SK-N-SH treated with all-trans-retinoic acid at 6 μM for 48 hours (cell line): Measurements from ENCODE around the gene DNASE1L2.

ENCODE experiments used
- ARNTL ChIP-seq: fragments of 450-650 bp; formaldehyde crosslinking; IDR thresholded peaks from 2 replicates; pipeline ENCODE4 v1.5.0; 2020; ENCODE audit warnings: low read depth, mild to moderate bottlenecking, moderate library complexity, borderline replicate concordance
- BACH2 ChIP-seq: fragments of 250-450 bp; sonication (Bioruptor Pico); IDR thresholded peaks from 2 replicates; pipeline ENCODE4 v1.9.0; 2021; ENCODE audit warnings: mild to moderate bottlenecking, borderline replicate concordance
- ESRRG ChIP-seq: fragments of 250-450 bp; sonication (Bioruptor Pico); IDR thresholded peaks from 2 replicates; pipeline ENCODE4 v1.6.1; 2021; ENCODE audit warnings: mild to moderate bottlenecking
- GLIS3 ChIP-seq: fragments of 250-450 bp; sonication (Bioruptor Pico); IDR thresholded peaks from 2 replicates; pipeline ENCODE4 v1.5.0; 2020; ENCODE audit warnings: mild to moderate bottlenecking, moderate library complexity
- ISL1 ChIP-seq: fragments of 250-450 bp; sonication (Bioruptor Pico); IDR thresholded peaks from 2 replicates; pipeline ENCODE4 v2.1.2; 2022; ENCODE audit warnings: mild to moderate bottlenecking, moderate library complexity
- PATZ1 ChIP-seq: fragments of 250-450 bp; sonication (Bioruptor Pico); IDR thresholded peaks from 2 replicates; pipeline ENCODE4 v1.8.0; 2020; ENCODE audit warnings: mild to moderate bottlenecking, moderate library complexity, borderline replicate concordance
- RARB ChIP-seq: fragments of 250-450 bp; sonication (Bioruptor Pico); IDR thresholded peaks from 2 replicates; pipeline ENCODE4 v1.8.0; 2021; ENCODE audit warnings: mild to moderate bottlenecking, moderate library complexity
- SNAI2 ChIP-seq: fragments of 250-450 bp; sonication (Bioruptor Pico); IDR thresholded peaks from 2 replicates; pipeline ENCODE4 v1.5.0; 2020; ENCODE audit warnings: mild to moderate bottlenecking, moderate library complexity
- ZFP30 ChIP-seq: fragments of 450-650 bp; formaldehyde crosslinking; IDR thresholded peaks from 2 replicates; pipeline ENCODE4 v1.5.0; 2022; ENCODE audit warnings: mild to moderate bottlenecking, moderate library complexity
- ZNF565 ChIP-seq: fragments of 450-650 bp; formaldehyde crosslinking; conservative IDR thresholded peaks from 2 replicates; pipeline ENCODE4 v1.5.0; 2020; ENCODE audit warnings: low read depth, mild to moderate bottlenecking, moderate library complexity
- ZNF70 ChIP-seq: fragments of 450-650 bp; formaldehyde crosslinking; IDR thresholded peaks from 2 replicates; pipeline ENCODE4 v1.5.0; 2020; ENCODE audit warnings: mild to moderate bottlenecking, moderate library complexity
- TF ChIP-seq, protein P1 (sequence below): fragments of 250-450 bp; sonication (Bioruptor Pico); IDR thresholded peaks from 2 replicates; pipeline ENCODE4 v1.5.1; 2020; ENCODE audit warnings: low read depth, mild to moderate bottlenecking, moderate library complexity
- TF ChIP-seq, protein P2 (sequence below): fragments of 250-450 bp; sonication (Bioruptor Pico); IDR thresholded peaks from 2 replicates; pipeline ENCODE4 v1.8.0; 2021; ENCODE audit warnings: low read depth, mild to moderate bottlenecking, moderate library complexity, borderline replicate concordance

DNA sequence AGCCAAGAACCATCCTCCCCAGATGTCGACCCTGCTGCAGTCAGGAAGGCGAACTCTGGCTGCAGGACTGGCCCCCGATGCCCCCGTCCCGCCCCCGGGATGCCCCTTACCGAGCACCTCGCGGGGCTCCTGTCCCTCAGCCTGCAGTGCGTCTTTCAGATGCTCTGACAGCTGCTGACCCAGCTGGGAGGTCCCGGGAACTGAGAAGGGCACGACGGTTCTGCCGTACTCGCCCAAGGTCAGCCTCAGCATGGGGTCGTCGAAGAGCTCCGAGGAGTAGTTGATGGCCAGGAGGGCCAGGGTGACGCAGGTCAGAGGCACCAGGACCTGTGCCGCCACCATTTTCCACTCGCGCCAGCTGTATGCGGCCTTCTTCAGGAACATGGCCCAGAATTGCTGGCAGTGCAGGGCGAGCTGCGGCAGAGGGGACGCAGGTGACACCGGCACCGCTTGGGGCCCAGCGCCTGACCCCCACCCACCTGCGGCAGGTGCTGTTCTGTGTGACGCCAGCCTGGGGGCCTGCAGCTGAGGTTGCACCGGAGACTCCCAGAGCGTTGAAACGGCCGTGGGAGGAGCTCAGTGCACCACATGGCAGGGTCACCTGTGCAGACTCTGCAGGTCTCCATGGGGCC, 51.8 kb downstream of the DNASE1L2 start:
- no peak for TF ChIP-seq ZNF70 (CRISPR knock-in tag)
- TF ChIP-seq ESRRG (CRISPR knock-in tag) = no peak
- TF ChIP-seq, protein P1, sequence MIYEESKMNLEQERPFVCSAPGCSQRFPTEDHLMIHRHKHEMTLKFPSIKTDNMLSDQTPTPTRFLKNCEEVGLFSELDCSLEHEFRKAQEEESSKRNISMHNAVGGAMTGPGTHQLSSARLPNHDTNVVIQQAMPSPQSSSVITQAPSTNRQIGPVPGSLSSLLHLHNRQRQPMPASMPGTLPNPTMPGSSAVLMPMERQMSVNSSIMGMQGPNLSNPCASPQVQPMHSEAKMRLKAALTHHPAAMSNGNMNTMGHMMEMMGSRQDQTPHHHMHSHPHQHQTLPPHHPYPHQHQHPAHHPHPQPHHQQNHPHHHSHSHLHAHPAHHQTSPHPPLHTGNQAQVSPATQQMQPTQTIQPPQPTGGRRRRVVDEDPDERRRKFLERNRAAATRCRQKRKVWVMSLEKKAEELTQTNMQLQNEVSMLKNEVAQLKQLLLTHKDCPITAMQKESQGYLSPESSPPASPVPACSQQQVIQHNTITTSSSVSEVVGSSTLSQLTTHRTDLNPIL (CRISPR knock-in tag) = no peak
- no peak for TF ChIP-seq SNAI2 (CRISPR knock-in tag)
- no peak for TF ChIP-seq BACH2 (CRISPR knock-in tag)
- no peak for TF ChIP-seq RARB (CRISPR knock-in tag)
- TF ChIP-seq GLIS3 (CRISPR knock-in tag) = no peak
- TF ChIP-seq, protein P2, sequence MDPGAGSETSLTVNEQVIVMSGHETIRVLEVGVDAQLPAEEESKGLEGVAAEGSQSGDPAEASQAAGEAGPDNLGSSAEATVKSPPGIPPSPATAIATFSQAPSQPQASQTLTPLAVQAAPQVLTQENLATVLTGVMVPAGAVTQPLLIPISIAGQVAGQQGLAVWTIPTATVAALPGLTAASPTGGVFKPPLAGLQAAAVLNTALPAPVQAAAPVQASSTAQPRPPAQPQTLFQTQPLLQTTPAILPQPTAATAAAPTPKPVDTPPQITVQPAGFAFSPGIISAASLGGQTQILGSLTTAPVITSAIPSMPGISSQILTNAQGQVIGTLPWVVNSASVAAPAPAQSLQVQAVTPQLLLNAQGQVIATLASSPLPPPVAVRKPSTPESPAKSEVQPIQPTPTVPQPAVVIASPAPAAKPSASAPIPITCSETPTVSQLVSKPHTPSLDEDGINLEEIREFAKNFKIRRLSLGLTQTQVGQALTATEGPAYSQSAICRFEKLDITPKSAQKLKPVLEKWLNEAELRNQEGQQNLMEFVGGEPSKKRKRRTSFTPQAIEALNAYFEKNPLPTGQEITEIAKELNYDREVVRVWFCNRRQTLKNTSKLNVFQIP = no peak
- no peak for TF ChIP-seq ZNF565
- no peak for TF ChIP-seq ISL1
- no peak for TF ChIP-seq PATZ1 (CRISPR knock-in tag)
- no peak for TF ChIP-seq ARNTL (CRISPR knock-in tag)
- TF ChIP-seq ZFP30 = no peak
